ENCODE results near the gene CDH22. TPM values are rescaled to one million over a fixed set of nuclear protein-coding genes. Genes with fewer than 3 reads are reported as not detected.

Gene CDH22
- total RNA-seq, 1 donor from 2014 or later = 1.3 TPM

- no peak for DNase-seq (ENCODE audit: extremely low spot score, unreplicated experiment)
- H3K4me1 Mint-ChIP-seq (ENCODE audit: unreplicated experiment) = peaks cover 17% of the 10 kb centered on the region
- no peak overlapping the region for H3K27ac Mint-ChIP-seq
- H3K27me3 Mint-ChIP-seq = peaks cover 84% of the 10 kb centered on the region
- no peaks in the 10 kb centered on the region for H3K9me3 Mint-ChIP-seq
- no peaks in the 10 kb centered on the region for H3K36me3 Mint-ChIP-seq
- no peak overlapping the region for H3K4me3 Mint-ChIP-seq
- no peak for TF ChIP-seq CTCF (conservative IDR thresholded peaks at IDR 0.05)
Observed at GRCh38 chr20:46267108-46268105, 40.9 kb downstream of the CDH22 start.

- no peaks in the 10 kb centered on the region for H3K36me3 Mint-ChIP-seq
Observed at GRCh38 chr20:46265539-46265938, 42.8 kb downstream of the CDH22 start.

GRCh38 chr20:46264391-46265266, 43.7 kb downstream of the CDH22 start:
- no peak for TF ChIP-seq CTCF (conservative IDR thresholded peaks at IDR 0.05)
- no peaks in the 10 kb centered on the region for H3K36me3 Mint-ChIP-seq
- no peaks in the 10 kb centered on the region for H3K9me3 Mint-ChIP-seq
- H3K27me3 Mint-ChIP-seq = peaks cover 79% of the 10 kb centered on the region
- H3K4me3 Mint-ChIP-seq = no peak overlapping the region
- no peak for DNase-seq (ENCODE audit: extremely low spot score, unreplicated experiment)
- peaks cover 12% of the 10 kb centered on the region for H3K4me1 Mint-ChIP-seq (ENCODE audit: unreplicated experiment)
- H3K27ac Mint-ChIP-seq = no peak overlapping the region

More at GRCh38 chr20:46265539-46265938, 42.8 kb downstream of the CDH22 start:
- Mint-ChIP-seq H3K4me1 (ENCODE audit: unreplicated experiment) (peaks cover 17% of the 10 kb centered on the region), H3K4me3 (no peak overlapping the region), H3K27me3 (peaks cover 79% of the 10 kb centered on the region), H3K27ac (no peak overlapping the region), H3K9me3 (no peaks in the 10 kb centered on the region)
- no peak for DNase-seq (ENCODE audit: extremely low spot score, unreplicated experiment)
- no peak for TF ChIP-seq CTCF (conservative IDR thresholded peaks at IDR 0.05)

- DNase-seq (ENCODE audit: extremely low spot score, unreplicated experiment) = no peak
- H3K4me3 Mint-ChIP-seq = no peak overlapping the region
- H3K27ac Mint-ChIP-seq = no peak overlapping the region
- H3K36me3 Mint-ChIP-seq = no peaks in the 10 kb centered on the region
- TF ChIP-seq CTCF (conservative IDR thresholded peaks at IDR 0.05) = no peak
- H3K4me1 Mint-ChIP-seq (ENCODE audit: unreplicated experiment) = no peaks in the 10 kb centered on the region
- H3K27me3 Mint-ChIP-seq = peaks cover 72% of the 10 kb centered on the region
- no peaks in the 10 kb centered on the region for H3K9me3 Mint-ChIP-seq
Observed at GRCh38 chr20:46261456-46262253, 46.6 kb downstream of the CDH22 start.

- Mint-ChIP-seq H3K36me3 (no peaks in the 10 kb centered on the region), H3K4me1 (ENCODE audit: unreplicated experiment) (no peaks in the 10 kb centered on the region), H3K4me3 (no peak overlapping the region), H3K27ac (no peak overlapping the region), H3K27me3 (peaks cover 67% of the 10 kb centered on the region), H3K9me3 (no peaks in the 10 kb centered on the region)
- TF ChIP-seq CTCF (conservative IDR thresholded peaks at IDR 0.05) = no peak
- no peak for DNase-seq (ENCODE audit: extremely low spot score, unreplicated experiment)
Observed at GRCh38 chr20:46260936-46261454, 47.3 kb downstream of the CDH22 start.

All from type B pancreatic cell (in vitro differentiated cells).